ENCODE results near the gene TPST2.
"Not testable (repeated sequence)": the region's sequence is repeated elsewhere in the genome, so short reads cannot be mapped to it uniquely, and the experiment has no call there.

The TPST2 gene

GRCh38 chr22:26534171-26534855, 55.6 kb downstream of the TPST2 start:
- DNase-seq (ENCODE audit: low spot score), result no peak

DNA sequence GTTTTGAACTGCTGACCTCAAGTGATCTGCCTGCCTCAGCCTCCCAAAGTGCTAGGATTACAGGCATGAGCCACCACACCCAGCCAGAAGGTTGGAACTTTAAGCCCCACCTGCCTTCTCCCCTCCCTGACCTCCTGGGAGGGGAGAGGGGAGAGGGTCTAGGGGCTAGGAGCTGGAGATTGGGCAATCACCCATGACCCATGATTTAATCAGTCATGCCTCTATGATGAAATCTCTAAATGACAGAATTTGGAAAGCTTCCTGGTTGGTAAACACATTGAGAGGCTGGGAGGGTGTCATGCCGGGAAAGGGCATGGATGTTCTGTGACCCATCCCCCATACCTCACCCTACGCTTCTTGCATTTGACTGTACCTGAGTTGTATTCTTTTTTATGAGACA, 60.6 kb downstream of the TPST2 start:
- no peak for DNase-seq (ENCODE audit: low spot score)

DNA sequence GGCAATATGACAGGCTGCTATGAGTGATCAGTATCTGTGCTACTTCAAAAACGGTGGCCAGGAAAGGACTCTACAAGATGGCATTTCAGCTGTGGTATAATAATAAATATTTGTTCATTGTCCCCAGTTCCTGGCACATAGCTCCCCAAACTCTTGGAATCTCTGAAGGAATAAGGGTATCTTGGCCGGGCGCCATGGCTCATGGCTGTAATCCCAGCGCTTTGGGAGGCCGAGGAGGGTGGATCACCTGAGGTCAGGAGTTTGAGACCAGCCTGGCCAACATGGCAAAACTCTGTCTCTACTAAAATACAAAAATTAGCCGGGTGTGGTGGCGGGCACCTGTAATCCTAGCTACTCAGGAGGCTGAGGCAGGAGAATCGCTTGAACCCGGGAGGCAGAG, 61.4 kb downstream of the TPST2 start:
- not testable (repeated sequence) for DNase-seq (ENCODE audit: low spot score)

DNA sequence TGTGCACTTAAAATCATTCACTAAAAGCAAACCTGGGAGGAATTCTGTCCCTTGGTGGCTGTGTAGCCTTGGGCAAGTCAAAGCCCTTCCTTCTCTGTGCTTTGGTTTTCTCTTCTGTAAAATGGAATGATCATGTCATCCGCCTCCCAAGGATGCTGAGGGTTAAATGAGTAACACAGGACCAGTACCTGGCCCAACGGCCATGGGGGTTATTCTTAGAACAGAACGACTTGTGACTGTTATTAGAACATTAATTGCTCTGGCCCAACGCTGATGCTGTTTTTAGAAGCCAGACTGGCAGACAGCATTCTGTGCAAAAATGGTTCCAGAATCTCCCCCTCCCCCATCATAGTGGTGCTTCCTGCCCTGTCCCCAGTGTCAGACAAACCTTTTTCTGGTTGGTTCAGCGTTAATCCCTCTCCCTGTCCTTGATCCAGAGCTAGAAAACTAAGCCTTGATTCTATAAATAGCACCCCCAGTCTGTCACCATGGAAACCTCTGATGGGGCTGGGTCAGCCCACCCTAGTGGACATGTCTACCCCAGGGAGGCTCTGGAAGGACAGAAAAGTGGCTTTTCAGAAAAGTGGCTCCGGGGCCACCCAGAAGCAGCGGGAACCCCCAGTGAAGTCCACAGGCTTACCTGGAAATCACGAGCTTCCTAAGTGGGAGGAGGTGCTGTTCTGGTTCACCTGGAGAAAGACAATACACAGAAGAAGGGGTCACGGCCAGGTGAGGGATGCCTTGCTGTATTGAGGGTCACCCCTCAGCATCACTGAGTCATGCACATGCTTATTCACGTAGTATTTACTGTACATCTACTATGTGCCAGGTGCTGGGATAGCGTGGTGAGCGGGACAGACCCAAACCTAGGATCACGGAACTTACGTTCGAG, 62.1 kb downstream of the TPST2 start:
- DNase-seq (ENCODE audit: low spot score), result no peak

- DNase-seq (ENCODE audit: low spot score), result no peak
Measured at GRCh38 chr22:26527167-26527566, 62.8 kb downstream of the TPST2 start.

- DNase-seq (ENCODE audit: low spot score), result no peak
Measured at GRCh38 chr22:26525946-26526564, 63.9 kb downstream of the TPST2 start.

GRCh38 chr22:26524870-26525269, 65.1 kb downstream of the TPST2 start:
- no peak for DNase-seq (ENCODE audit: low spot score)

DNA sequence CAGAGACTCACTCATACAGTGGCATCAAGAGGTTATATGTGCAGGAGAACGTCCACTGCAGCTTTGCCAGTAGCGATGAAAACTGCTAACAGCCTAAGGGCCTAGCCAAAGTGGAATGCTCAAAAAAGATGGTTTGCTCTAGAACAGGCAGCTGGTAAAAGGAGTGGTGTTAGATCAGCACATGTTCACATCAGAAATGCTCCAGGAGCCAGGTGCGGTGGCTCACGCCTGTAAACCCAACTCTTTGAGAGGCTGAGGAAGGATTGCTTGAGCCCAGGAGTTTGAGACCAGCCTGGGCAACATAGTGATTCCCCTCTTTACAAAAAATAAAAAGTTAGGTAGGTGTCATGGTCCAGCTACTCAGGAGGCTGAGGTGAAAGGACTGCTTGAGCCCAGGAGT, 67.3 kb downstream of the TPST2 start:
- no peak for DNase-seq (ENCODE audit: low spot score)

DNA sequence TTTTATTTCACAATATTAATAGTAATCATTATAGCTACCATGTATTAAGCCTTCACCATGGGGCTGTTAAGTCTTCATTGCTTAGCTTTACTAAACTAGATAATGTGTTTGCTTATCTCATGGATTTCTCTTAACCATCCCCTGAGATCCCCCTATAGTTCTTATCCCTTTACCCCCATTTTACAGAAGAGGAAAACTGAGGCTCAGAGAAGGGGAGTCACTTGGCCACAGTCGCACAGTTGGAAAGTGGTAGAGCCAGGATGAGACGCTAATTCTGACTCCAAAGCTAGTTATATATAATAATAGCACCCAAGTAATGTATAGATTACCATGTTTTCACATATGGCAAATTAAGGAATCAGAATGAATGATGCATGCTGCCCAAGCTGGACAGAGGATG, 67.9 kb downstream of the TPST2 start:
- DNase-seq (ENCODE audit: low spot score), result no peak

GRCh38 chr22:26517429-26517828, 72.5 kb downstream of the TPST2 start:
- DNase-seq (ENCODE audit: low spot score), result no peak

- DNase-seq (ENCODE audit: low spot score), result no peak
Measured at GRCh38 chr22:26516503-26516902, 73.4 kb downstream of the TPST2 start.

DNA sequence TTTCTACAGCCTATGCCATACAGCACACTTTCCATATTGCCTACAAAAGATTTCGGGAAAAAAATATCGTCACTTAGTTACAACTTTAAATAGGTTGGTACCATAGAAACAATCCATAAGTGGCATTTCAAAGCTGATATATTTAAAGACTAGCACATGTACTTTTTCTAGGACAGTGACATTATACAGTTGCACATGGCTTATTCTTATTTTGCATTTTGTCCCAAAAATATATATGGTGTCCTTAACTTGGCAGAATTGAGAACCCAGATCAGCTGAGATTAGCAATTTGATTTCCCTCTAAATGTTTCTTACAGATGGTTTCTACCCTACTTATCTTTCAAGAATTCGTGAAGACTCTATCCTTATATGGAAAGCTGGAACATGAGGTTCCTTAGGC, 74.0 kb downstream of the TPST2 start:
- no peak for DNase-seq (ENCODE audit: low spot score)

DNA sequence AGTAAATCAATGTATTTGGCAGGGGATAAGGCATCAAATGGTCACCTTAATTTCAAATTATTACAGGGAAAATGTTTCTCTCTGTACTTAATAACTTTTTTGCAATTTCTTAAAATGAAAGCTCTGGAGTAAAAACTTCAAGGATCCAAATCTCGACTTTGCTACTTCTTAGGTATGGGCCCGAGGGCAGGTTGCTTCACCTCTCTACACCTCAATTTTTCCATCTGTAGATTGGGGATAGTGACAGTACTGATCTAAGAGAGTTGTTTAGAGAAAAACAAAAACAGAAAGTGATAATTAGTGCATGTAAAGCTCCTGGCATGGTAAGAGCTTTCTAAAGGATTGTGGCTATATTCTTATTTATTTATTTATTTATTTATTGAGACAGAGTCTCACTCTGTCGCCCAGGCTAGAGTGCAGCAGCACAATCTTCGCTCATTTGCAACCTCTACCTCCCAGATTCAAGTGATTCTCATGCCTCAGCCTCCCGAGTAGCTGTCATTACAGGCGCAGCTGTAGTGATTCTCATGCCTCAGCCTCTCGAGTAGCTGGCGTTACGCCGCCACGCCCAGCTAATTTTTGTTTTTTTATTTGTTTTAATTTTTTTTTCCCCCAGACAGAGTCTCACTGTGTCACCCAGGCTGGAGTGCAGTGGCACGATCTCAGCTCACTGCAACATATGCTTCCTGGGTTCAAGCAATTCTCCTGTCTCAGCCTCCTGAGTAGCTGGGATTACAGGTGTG, 75.3 kb downstream of the TPST2 start:
- no peak for DNase-seq (ENCODE audit: low spot score)

DNA sequence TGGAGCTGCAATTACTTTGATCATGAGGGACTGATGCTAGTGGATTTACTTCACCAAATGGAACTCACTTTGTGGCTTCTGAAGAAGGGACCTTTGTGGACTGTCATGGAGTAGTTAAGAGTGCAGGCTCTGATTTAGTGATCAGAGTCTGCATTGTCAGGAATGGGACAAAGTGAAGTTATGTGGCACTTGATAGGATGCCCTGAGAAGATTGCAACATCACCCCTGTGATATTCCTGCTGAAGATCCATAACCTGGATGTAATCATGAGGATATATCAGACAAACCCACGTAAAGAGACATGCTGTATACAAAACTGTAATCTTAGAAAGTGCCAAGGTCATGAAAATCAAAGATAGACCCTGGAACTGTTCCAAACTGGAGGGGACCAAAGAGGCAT, 76.1 kb downstream of the TPST2 start:
- DNase-seq (ENCODE audit: low spot score), result no peak

GRCh38 chr22:26512149-26512793, 77.7 kb downstream of the TPST2 start, which contains the start of gene TFIP11:
Gene TFIP11 (minus strand): TSS chr22:26512473. CDS start chr22:26510272, 2,201 bp downstream.
- peak; percentile 96 for DNase-seq (ENCODE audit: low spot score)

DNA sequence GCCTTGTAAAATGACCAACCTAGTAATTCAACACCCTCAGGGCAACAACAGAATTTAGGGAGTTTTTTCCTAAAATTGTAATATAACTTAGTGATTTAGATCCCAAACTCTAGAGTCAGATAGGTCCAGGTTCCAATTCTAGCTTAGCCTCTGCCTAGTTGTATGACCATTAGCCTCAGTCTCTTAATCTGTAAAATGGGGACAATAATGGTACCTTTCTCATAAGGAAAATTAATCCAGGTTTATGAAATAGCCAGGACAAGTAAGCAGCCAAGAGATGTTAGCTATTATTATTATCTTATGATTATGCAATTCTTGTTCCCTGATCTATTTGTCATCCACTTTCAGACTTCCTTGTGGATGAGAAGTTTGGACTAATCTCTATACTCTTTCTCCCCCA, 81.8 kb downstream of the TPST2 start:
- no peak for DNase-seq (ENCODE audit: low spot score)

- no peak for DNase-seq (ENCODE audit: low spot score)
Measured at GRCh38 chr22:26503758-26504157, 86.2 kb downstream of the TPST2 start.

DNA sequence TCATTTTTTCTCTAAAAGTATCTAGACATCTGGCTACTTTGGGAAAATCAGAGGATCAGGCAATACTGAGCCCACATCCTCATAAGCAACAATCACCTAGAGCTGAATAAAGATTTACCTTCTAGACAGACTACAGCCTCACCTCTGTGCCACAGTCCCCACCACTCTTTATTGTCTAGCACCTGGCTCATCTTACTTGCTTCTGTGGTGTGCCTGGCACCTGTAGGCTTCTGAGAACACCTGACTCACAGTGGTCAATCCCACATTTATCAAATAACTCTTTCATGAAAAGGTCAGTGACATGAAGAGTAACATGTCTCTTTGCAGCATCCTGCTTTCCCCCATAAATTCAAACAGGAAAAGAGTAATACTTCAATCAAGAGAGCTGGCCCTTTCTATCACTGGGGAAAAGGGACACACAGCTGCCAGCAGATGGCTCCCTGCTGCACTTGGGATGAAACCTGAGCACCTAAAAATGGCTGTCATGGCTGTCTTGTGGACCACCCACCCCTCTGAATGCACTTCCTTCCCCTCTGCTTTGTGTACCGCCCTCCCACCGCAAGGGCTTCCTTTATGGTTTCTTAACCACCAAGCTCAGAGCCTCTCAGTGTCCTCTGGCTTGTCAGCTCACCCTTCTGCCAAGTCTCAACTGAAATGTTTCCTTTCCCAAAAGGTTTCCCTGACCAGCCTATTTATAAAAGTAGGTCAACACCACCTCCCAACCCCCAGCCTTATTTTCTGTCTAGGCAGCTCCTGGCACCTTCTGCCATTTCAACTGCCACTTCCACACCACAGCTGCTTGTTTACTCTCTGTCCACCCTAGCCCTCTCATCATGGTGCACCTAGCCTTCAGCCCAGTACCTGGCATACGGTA, 87.0 kb downstream of the TPST2 start:
- DNase-seq (ENCODE audit: low spot score), result peak; percentile 66

GRCh38 chr22:26501996-26502395, 87.9 kb downstream of the TPST2 start:
- no peak for DNase-seq (ENCODE audit: low spot score)

GRCh38 chr22:26499188-26499703, 90.7 kb downstream of the TPST2 start:
- DNase-seq (ENCODE audit: low spot score), result no peak
